ENCODE measurements around the gene PLCH2. TPM values are rescaled to one million over a fixed set of nuclear protein-coding genes. Genes with fewer than 3 reads are reported as not detected.
A peak's percentile ranks its signal among the peaks of the same experiment; 100 is the strongest.

Gene PLCH2
- total and polyA plus RNA-seq, 2 of the 13 experiments (the other 11 are each of a cell fraction or from before 2014, with no cell fraction given): 0.15 to 0.67 TPM

DNA sequence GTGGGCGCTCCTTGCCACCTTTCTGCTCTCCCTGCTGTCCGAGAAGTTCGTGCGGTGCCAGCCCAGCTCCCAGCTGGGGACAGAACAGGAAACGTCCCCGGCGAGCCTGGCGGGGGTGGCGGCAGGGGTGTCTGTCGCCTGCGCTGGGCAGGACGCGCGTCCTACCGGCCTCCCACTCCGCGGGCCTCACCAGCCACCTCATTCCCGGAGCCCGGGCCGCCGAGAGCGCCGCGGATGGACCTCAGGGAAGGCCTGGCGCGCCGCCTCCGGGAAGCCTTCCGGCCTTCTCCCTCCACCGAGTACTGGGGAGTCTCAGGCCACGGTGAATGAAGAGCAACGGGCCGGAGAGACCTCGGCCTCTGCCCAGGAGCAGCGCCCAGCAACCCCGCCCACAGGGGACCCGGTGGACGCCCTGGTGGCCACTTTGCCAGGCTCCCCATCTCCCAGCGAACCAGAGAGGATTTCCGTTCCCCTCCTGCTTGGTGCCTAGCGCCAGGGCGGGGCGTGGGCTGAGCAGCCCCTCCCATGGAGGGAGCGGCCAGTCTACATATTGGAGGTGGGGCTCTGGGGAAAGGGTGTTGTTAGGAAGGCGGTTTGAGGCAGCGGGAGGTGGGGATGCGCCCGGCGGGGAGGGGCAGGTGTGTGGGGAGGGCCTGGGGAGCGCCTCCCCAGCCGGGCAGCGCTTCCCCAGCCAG, 70.6 kb downstream of the PLCH2 start (continued):
- TF ChIP-seq, protein P1, sequence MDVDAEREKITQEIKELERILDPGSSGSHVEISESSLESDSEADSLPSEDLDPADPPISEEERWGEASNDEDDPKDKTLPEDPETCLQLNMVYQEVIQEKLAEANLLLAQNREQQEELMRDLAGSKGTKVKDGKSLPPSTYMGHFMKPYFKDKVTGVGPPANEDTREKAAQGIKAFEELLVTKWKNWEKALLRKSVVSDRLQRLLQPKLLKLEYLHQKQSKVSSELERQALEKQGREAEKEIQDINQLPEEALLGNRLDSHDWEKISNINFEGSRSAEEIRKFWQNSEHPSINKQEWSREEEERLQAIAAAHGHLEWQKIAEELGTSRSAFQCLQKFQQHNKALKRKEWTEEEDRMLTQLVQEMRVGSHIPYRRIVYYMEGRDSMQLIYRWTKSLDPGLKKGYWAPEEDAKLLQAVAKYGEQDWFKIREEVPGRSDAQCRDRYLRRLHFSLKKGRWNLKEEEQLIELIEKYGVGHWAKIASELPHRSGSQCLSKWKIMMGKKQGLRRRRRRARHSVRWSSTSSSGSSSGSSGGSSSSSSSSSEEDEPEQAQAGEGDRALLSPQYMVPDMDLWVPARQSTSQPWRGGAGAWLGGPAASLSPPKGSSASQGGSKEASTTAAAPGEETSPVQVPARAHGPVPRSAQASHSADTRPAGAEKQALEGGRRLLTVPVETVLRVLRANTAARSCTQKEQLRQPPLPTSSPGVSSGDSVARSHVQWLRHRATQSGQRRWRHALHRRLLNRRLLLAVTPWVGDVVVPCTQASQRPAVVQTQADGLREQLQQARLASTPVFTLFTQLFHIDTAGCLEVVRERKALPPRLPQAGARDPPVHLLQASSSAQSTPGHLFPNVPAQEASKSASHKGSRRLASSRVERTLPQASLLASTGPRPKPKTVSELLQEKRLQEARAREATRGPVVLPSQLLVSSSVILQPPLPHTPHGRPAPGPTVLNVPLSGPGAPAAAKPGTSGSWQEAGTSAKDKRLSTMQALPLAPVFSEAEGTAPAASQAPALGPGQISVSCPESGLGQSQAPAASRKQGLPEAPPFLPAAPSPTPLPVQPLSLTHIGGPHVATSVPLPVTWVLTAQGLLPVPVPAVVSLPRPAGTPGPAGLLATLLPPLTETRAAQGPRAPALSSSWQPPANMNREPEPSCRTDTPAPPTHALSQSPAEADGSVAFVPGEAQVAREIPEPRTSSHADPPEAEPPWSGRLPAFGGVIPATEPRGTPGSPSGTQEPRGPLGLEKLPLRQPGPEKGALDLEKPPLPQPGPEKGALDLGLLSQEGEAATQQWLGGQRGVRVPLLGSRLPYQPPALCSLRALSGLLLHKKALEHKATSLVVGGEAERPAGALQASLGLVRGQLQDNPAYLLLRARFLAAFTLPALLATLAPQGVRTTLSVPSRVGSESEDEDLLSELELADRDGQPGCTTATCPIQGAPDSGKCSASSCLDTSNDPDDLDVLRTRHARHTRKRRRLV (CRISPR knock-in tag; IDR thresholded peaks at IDR 0.05): no peak
- no peak for TF ChIP-seq ZNF543 (CRISPR knock-in tag; IDR thresholded peaks at IDR 0.05)
- no peak for TF ChIP-seq DNMT3B (CRISPR knock-in tag; conservative IDR thresholded peaks at IDR 0.05)
- no peak for TF ChIP-seq ZNF441 (CRISPR knock-in tag; IDR thresholded peaks at IDR 0.05; ENCODE audit: borderline replicate concordance)
- TF ChIP-seq ZNF776 (CRISPR knock-in tag; IDR thresholded peaks at IDR 0.05): peak; percentile 44; the same call in 1 of the 2 replicates
- TF ChIP-seq, protein P2, sequence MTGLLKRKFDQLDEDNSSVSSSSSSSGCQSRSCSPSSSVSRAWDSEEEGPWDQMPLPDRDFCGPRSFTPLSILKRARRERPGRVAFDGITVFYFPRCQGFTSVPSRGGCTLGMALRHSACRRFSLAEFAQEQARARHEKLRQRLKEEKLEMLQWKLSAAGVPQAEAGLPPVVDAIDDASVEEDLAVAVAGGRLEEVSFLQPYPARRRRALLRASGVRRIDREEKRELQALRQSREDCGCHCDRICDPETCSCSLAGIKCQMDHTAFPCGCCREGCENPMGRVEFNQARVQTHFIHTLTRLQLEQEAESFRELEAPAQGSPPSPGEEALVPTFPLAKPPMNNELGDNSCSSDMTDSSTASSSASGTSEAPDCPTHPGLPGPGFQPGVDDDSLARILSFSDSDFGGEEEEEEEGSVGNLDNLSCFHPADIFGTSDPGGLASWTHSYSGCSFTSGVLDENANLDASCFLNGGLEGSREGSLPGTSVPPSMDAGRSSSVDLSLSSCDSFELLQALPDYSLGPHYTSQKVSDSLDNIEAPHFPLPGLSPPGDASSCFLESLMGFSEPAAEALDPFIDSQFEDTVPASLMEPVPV (CRISPR knock-in tag; IDR thresholded peaks at IDR 0.05): no peak
- TF ChIP-seq ZNF772 (CRISPR knock-in tag; IDR thresholded peaks at IDR 0.05): no peak
- TF ChIP-seq KLF13 (CRISPR knock-in tag; IDR thresholded peaks at IDR 0.05): no peak
- TF ChIP-seq XRCC5 (optimal IDR thresholded peaks at IDR 0.05; ENCODE audit: low read length): peak; percentile 37
- no peak for TF ChIP-seq SNAPC2 (CRISPR knock-in tag; IDR thresholded peaks at IDR 0.05)
- TF ChIP-seq NFATC3 (CRISPR knock-in tag; IDR thresholded peaks at IDR 0.05): no peak
- TF ChIP-seq, protein P3, sequence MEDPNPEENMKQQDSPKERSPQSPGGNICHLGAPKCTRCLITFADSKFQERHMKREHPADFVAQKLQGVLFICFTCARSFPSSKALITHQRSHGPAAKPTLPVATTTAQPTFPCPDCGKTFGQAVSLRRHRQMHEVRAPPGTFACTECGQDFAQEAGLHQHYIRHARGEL (CRISPR knock-in tag; IDR thresholded peaks at IDR 0.05): no peak; the same call in 1 of the 2 replicates
- TF ChIP-seq, protein P4, sequence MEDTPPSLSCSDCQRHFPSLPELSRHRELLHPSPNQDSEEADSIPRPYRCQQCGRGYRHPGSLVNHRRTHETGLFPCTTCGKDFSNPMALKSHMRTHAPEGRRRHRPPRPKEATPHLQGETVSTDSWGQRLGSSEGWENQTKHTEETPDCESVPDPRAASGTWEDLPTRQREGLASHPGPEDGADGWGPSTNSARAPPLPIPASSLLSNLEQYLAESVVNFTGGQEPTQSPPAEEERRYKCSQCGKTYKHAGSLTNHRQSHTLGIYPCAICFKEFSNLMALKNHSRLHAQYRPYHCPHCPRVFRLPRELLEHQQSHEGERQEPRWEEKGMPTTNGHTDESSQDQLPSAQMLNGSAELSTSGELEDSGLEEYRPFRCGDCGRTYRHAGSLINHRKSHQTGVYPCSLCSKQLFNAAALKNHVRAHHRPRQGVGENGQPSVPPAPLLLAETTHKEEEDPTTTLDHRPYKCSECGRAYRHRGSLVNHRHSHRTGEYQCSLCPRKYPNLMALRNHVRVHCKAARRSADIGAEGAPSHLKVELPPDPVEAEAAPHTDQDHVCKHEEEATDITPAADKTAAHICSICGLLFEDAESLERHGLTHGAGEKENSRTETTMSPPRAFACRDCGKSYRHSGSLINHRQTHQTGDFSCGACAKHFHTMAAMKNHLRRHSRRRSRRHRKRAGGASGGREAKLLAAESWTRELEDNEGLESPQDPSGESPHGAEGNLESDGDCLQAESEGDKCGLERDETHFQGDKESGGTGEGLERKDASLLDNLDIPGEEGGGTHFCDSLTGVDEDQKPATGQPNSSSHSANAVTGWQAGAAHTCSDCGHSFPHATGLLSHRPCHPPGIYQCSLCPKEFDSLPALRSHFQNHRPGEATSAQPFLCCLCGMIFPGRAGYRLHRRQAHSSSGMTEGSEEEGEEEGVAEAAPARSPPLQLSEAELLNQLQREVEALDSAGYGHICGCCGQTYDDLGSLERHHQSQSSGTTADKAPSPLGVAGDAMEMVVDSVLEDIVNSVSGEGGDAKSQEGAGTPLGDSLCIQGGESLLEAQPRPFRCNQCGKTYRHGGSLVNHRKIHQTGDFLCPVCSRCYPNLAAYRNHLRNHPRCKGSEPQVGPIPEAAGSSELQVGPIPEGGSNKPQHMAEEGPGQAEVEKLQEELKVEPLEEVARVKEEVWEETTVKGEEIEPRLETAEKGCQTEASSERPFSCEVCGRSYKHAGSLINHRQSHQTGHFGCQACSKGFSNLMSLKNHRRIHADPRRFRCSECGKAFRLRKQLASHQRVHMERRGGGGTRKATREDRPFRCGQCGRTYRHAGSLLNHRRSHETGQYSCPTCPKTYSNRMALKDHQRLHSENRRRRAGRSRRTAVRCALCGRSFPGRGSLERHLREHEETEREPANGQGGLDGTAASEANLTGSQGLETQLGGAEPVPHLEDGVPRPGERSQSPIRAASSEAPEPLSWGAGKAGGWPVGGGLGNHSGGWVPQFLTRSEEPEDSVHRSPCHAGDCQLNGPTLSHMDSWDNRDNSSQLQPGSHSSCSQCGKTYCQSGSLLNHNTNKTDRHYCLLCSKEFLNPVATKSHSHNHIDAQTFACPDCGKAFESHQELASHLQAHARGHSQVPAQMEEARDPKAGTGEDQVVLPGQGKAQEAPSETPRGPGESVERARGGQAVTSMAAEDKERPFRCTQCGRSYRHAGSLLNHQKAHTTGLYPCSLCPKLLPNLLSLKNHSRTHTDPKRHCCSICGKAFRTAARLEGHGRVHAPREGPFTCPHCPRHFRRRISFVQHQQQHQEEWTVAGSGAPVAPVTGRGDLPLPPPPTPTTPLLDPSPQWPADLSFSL (CRISPR knock-in tag; IDR thresholded peaks at IDR 0.05): no peak
- TF ChIP-seq SMARCC2 (IDR thresholded peaks at IDR 0.05): no peak
- no peak for TF ChIP-seq FLYWCH1 (CRISPR knock-in tag; IDR thresholded peaks at IDR 0.05)
- TF ChIP-seq ZNF354B (CRISPR knock-in tag; IDR thresholded peaks at IDR 0.05): no peak

Measured in HepG2 (cell line).